ENCODE data around the gene BATF. TPM values are rescaled to one million over a fixed set of nuclear protein-coding genes. Genes with fewer than 3 reads are reported as not detected.

The BATF gene
- total RNA-seq, 1 experiment from 2014 or later = not detected

- no peak for DNase-seq (ENCODE audit: low spot score)
Measured at GRCh38 chr14:75531660-75532317, 9.5 kb downstream of the BATF start.

- no peak for DNase-seq (ENCODE audit: low spot score)
Measured at GRCh38 chr14:75533791-75534555, 11.7 kb downstream of the BATF start.

GRCh38 chr14:75535164-75535898 lies 13.1 kb downstream of the BATF start:
- DNase-seq (ENCODE audit: low spot score) = no peak

- no peak for DNase-seq (ENCODE audit: low spot score)
Measured at GRCh38 chr14:75537071-75537470, 14.8 kb downstream of the BATF start.

GRCh38 chr14:75539162-75539560 lies 16.9 kb downstream of the BATF start:
- DNase-seq (ENCODE audit: low spot score) = no peak

GRCh38 chr14:75539561-75540478 lies 17.6 kb downstream of the BATF start:
- DNase-seq (ENCODE audit: low spot score) = no peak

GRCh38 chr14:75540479-75540851 lies 18.2 kb downstream of the BATF start:
- DNase-seq (ENCODE audit: low spot score) = no peak

- peak; percentile 67 for DNase-seq (ENCODE audit: low spot score)
Measured at GRCh38 chr14:75542588-75543091, 20.4 kb downstream of the BATF start.

- no peak for DNase-seq (ENCODE audit: low spot score)
Measured at GRCh38 chr14:75543253-75543652, 21.0 kb downstream of the BATF start.

- DNase-seq (ENCODE audit: low spot score) = no peak
Measured at GRCh38 chr14:75543786-75544185, 21.5 kb downstream of the BATF start.

GRCh38 chr14:75545907-75546306 lies 23.6 kb downstream of the BATF start:
- no peak for DNase-seq (ENCODE audit: low spot score)

GRCh38 chr14:75547552-75548250 lies 25.4 kb downstream of the BATF start:
- no peak for DNase-seq (ENCODE audit: low spot score)

GRCh38 chr14:75548544-75548943 lies 26.3 kb downstream of the BATF start:
- no peak for DNase-seq (ENCODE audit: low spot score)

GRCh38 chr14:75549169-75549568 lies 26.9 kb downstream of the BATF start:
- DNase-seq (ENCODE audit: low spot score) = no peak

GRCh38 chr14:75551021-75551420 lies 28.8 kb downstream of the BATF start:
- no peak for DNase-seq (ENCODE audit: low spot score)

GRCh38 chr14:75553157-75553556 lies 30.9 kb downstream of the BATF start:
- no peak for DNase-seq (ENCODE audit: low spot score)

- no peak for DNase-seq (ENCODE audit: low spot score)
Measured at GRCh38 chr14:75553761-75554364, 31.6 kb downstream of the BATF start.

- DNase-seq (ENCODE audit: low spot score) = no peak
Measured at GRCh38 chr14:75554482-75554881, 32.2 kb downstream of the BATF start.

- DNase-seq (ENCODE audit: low spot score) = no peak
Measured at GRCh38 chr14:75558440-75558839, 36.2 kb downstream of the BATF start.

- no peak for DNase-seq (ENCODE audit: low spot score)
Measured at GRCh38 chr14:75559045-75559444, 36.8 kb downstream of the BATF start.

All from H4 (cell line).